ENCODE results near the gene SSNA1. TPM values are rescaled to one million over a fixed set of nuclear protein-coding genes. Genes with fewer than 3 reads are reported as not detected.

The SSNA1 gene
- total and polyA plus RNA-seq, 9 donors, result 1.6 to 60.7 (median 44.5) TPM

DNA sequence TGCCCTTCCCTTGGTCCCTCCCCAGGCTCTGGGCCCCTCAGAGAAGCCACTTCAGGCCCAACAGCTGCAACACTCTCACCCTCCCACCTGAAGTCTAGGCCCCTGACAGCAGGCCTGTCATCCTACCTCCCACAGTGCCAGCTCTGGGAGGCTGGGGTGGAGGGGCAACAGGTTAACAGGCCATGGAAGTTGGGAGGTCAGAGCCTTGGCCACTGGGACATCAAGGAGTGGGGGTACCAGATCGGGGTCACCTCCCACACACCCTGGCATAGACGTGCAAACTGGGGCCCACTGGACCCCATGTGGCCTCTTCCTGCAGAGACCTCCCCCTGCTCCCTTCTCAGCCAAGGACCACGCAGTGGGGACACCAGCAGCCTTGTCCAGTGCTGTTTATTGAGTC lies 2.8 kb downstream of the SSNA1 start:
- Histone ChIP-seq H3K27ac (no peak overlapping the region), H3K4me1 (ENCODE audit: insufficient read depth) (peaks cover 19% of the 10 kb centered on the region), H3K9me3 (no peaks in the 10 kb centered on the region), H3K36me3 (no peaks in the 10 kb centered on the region), H3K27me3 (no peaks in the 10 kb centered on the region), H3K4me3 (no peak overlapping the region)
- intact Hi-C loops (cut with DNase I), result no loop called here
- DNase-seq, result no peak
- 31 to 55% (median 52%) methylated on average over 3 of the region's 3 CpGs for WGBS, 3 donors
- TF ChIP-seq POLR2A (IDR thresholded peaks at IDR 0.05) (no peak), EP300 (IDR thresholded peaks at IDR 0.05) (no peak)
- TF ChIP-seq, protein P1, sequence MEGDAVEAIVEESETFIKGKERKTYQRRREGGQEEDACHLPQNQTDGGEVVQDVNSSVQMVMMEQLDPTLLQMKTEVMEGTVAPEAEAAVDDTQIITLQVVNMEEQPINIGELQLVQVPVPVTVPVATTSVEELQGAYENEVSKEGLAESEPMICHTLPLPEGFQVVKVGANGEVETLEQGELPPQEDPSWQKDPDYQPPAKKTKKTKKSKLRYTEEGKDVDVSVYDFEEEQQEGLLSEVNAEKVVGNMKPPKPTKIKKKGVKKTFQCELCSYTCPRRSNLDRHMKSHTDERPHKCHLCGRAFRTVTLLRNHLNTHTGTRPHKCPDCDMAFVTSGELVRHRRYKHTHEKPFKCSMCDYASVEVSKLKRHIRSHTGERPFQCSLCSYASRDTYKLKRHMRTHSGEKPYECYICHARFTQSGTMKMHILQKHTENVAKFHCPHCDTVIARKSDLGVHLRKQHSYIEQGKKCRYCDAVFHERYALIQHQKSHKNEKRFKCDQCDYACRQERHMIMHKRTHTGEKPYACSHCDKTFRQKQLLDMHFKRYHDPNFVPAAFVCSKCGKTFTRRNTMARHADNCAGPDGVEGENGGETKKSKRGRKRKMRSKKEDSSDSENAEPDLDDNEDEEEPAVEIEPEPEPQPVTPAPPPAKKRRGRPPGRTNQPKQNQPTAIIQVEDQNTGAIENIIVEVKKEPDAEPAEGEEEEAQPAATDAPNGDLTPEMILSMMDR (IDR thresholded peaks at IDR 0.05), result no peak

DNA sequence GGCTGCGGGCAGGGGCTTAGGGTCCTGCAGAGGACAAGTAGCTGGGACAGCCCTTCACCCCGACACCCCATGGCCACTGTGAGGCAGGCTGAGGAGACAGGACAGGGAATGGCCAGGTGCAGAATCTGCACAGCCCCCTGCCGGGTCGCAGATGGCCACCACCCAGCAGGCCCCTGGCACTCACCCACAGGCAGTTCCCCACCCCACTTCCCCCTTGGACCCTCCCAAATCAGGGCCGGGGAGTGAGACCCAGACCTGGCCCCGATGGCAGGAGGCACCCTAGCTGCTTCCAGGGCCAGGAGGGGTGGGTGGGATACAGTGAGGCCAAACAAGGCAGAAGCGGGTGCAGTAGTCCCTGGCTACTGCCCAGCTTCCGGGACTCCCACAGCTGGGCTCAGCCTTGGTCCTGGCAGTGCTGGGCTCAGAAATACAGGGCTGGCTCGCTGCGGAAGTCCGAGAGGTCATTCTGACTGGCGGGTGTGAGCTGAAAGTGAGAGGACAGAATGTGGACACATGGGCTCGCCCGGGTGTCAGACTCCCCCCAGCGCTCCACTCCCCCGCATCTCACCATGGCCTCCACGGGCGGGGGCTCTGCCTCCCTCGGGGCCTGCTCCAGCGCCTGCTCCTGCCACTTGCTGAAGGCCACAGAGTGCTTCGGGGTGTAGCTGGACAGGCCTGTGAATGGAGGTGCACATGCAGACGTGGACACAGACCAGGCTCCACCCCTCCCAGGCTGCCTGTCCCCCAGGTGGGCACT lies 3.4 kb downstream of the SSNA1 start:
- Histone ChIP-seq H3K27me3 (no peaks in the 10 kb centered on the region), H3K9me3 (no peaks in the 10 kb centered on the region), H3K27ac (no peak overlapping the region), H3K36me3 (no peaks in the 10 kb centered on the region), H3K4me3 (no peak overlapping the region), H3K4me1 (ENCODE audit: insufficient read depth) (peaks cover 15% of the 10 kb centered on the region)
- intact Hi-C loops (cut with DNase I), result no loop called here
- TF ChIP-seq POLR2A (IDR thresholded peaks at IDR 0.05) (no peak), EP300 (IDR thresholded peaks at IDR 0.05) (no peak)
- TF ChIP-seq, protein P1 (IDR thresholded peaks at IDR 0.05), result no peak
- DNase-seq, result no peak
- WGBS, 3 donors, result 49 to 56% (median 54%) methylated on average over 22 of the region's 22 CpGs

DNA sequence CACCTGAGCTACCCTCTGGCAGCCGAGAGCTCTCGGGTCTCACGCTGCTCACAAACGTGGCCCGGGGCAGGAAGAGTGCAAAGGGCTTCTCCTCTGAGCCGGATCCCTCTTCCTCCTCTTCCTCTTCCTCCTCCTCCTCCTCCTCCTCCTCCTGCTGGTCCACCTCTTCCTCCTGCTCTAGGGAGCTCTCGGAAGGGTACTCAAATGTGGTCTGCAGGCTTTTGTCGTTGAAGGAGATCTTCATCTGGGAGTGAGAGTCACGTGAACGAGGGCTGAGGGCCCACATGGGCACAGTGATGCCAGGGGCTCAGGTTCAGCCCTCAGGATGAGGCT lies 3.9 kb downstream of the SSNA1 start:
- TF ChIP-seq POLR2A (IDR thresholded peaks at IDR 0.05) (no peak), EP300 (IDR thresholded peaks at IDR 0.05) (no peak)
- TF ChIP-seq, protein P1 (IDR thresholded peaks at IDR 0.05), result no peak
- Histone ChIP-seq H3K4me3 (no peak overlapping the region), H3K4me1 (ENCODE audit: insufficient read depth) (peaks cover 11% of the 10 kb centered on the region), H3K36me3 (no peaks in the 10 kb centered on the region), H3K9me3 (no peaks in the 10 kb centered on the region), H3K27ac (no peak overlapping the region), H3K27me3 (no peaks in the 10 kb centered on the region)
- DNase-seq, result no peak
- WGBS, 3 donors, result 80 to 86% (median 81%) methylated on average over 10 of the region's 10 CpGs
- intact Hi-C loops (cut with DNase I), result no loop called here

DNA sequence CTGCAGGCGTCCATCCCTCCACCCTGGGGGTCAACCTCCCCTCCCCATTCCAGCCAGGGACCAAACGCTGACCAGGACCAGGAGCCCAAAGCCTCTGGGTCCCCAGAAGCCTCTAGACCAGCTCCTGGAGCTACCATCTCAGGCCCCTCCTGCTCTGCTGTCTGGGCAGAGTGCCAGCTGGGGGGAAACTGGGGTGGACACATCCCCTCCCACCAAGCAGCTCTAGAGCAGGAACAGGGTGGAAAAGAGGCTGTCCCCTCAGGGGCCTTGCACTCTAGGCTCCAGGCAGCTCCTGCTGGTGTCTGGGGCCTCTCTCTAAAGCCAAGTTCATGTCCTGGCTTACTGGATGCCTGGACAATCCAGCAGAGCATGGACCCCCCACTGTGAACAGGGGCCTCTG lies 4.4 kb downstream of the SSNA1 start:
- TF ChIP-seq POLR2A (IDR thresholded peaks at IDR 0.05) (no peak), EP300 (IDR thresholded peaks at IDR 0.05) (no peak)
- TF ChIP-seq, protein P1 (IDR thresholded peaks at IDR 0.05), result no peak
- Histone ChIP-seq H3K27ac (no peak overlapping the region), H3K4me3 (no peak overlapping the region), H3K36me3 (no peaks in the 10 kb centered on the region), H3K4me1 (ENCODE audit: insufficient read depth) (peaks cover 8% of the 10 kb centered on the region), H3K9me3 (no peaks in the 10 kb centered on the region), H3K27me3 (no peaks in the 10 kb centered on the region)
- DNase-seq, result no peak
- WGBS, 3 donors, result 65 to 88% (median 75%) methylated on average over 2 of the region's 2 CpGs
- intact Hi-C loops (cut with DNase I), result no loop called here

Data from ovary (tissue), 9 donors.